GM12891 (cell line): ENCODE measurements around the gene PIP5K1B.

ENCODE experiments used
- DNase-seq: peaks from one replicate; pipeline ENCODE4 v3.0.0; 2011; ENCODE audit warnings: low spot score; ENCODE audit not compliant: insufficient read length
- FAIRE-seq: peaks from 2 replicates; lab custom pipeline; 2011; peaks lifted over from hg19 to GRCh38; lab: Jason Lieb, UNC
- PAX5 ChIP-seq: IDR thresholded peaks from 2 replicates; pipeline ENCODE4 v1.6.1; 2011; ENCODE audit warnings: low read length, moderate library complexity, mild to moderate bottlenecking; ENCODE audit not compliant: insufficient read depth, severe bottlenecking
- POLR2A ChIP-seq: IDR thresholded peaks from 2 replicates; pipeline ENCODE4 v1.6.1; 2011; ENCODE audit warnings: low read depth, low read length, control low read depth
- POLR2AphosphoS5 ChIP-seq: IDR thresholded peaks from 2 replicates; pipeline ENCODE4 v1.6.1; 2011; ENCODE audit warnings: low read depth, low read length, control low read depth
- POU2F2 ChIP-seq: IDR thresholded peaks from 2 replicates; pipeline ENCODE4 v1.6.1; 2011; ENCODE audit warnings: low read depth, mild to moderate bottlenecking, control low read depth, low read length, moderate library complexity
- SPI1 ChIP-seq: IDR thresholded peaks from 2 replicates; pipeline ENCODE4 v1.6.1; 2011; ENCODE audit warnings: low read depth, low read length, control low read depth
- TAF1 ChIP-seq: IDR thresholded peaks from 2 replicates; pipeline ENCODE4 v1.6.1; 2011; ENCODE audit warnings: low read depth, low read length, control low read depth

The PIP5K1B gene

GRCh38 chr9:68717552-68718443 lies 12.8 kb downstream of the PIP5K1B start:
- no peak for DNase-seq
- TF ChIP-seq POLR2AphosphoS5 (no peak), PAX5 (no peak), SPI1 (no peak), POLR2A (no peak), POU2F2 (no peak), TAF1 (no peak)
- FAIRE-seq: no peak

- FAIRE-seq (peak; percentile 57), DNase-seq (no peak)
- TF ChIP-seq POU2F2 (no peak), PAX5 (no peak), TAF1 (no peak), SPI1 (no peak), POLR2A (no peak), POLR2AphosphoS5 (no peak)
Measured at GRCh38 chr9:68719847-68720246, 14.8 kb downstream of the PIP5K1B start.

- FAIRE-seq: peak; percentile 55
- TF ChIP-seq SPI1: no peak
- no peak for TF ChIP-seq POLR2A
- no peak for TF ChIP-seq TAF1
Measured at GRCh38 chr9:68720656-68721313, 15.7 kb downstream of the PIP5K1B start.

GRCh38 chr9:68721666-68722330 lies 16.8 kb downstream of the PIP5K1B start:
- no peak for TF ChIP-seq POLR2AphosphoS5
- no peak for TF ChIP-seq SPI1
- TF ChIP-seq TAF1: no peak
- no peak for TF ChIP-seq POU2F2
- no peak for TF ChIP-seq POLR2A
- TF ChIP-seq PAX5: no peak
- DNase-seq (no peak), FAIRE-seq (no peak)

More at GRCh38 chr9:68720656-68721313, 15.7 kb downstream of the PIP5K1B start:
- no peak for DNase-seq

- FAIRE-seq: no peak
Measured at GRCh38 chr9:68725070-68725469, 20.0 kb downstream of the PIP5K1B start.

GRCh38 chr9:68726489-68726888 lies 21.4 kb downstream of the PIP5K1B start:
- TF ChIP-seq POU2F2: no peak
- FAIRE-seq: no peak
- DNase-seq: no peak

More at GRCh38 chr9:68725070-68725469, 20.0 kb downstream of the PIP5K1B start:
- TF ChIP-seq POU2F2: no peak
- DNase-seq: no peak

GRCh38 chr9:68727636-68728035 lies 22.6 kb downstream of the PIP5K1B start:
- no peak for TF ChIP-seq POU2F2
- TF ChIP-seq PAX5: no peak
- TF ChIP-seq POLR2AphosphoS5: no peak
- TF ChIP-seq TAF1: no peak
- TF ChIP-seq POLR2A: no peak
- no peak for TF ChIP-seq SPI1
- DNase-seq (no peak), FAIRE-seq (no peak)

GRCh38 chr9:68728731-68729130 lies 23.7 kb downstream of the PIP5K1B start:
- no peak for FAIRE-seq
- no peak for DNase-seq
- TF ChIP-seq POU2F2 (no peak), SPI1 (peak; percentile 28; the same call in 1 of the 2 replicates)

- no peak for DNase-seq
- no peak for FAIRE-seq
- TF ChIP-seq POU2F2 (no peak), PAX5 (no peak)
Measured at GRCh38 chr9:68730570-68731235, 25.7 kb downstream of the PIP5K1B start.
